ENCODE data around the gene PDK4. TPM values are rescaled to one million over a fixed set of nuclear protein-coding genes. Genes with fewer than 3 reads are reported as not detected.

The PDK4 gene
- total RNA-seq, 1 donor from 2014 or later, result 227 TPM

GRCh38 chr7:95581467-95581866 lies 14.8 kb downstream of the PDK4 start:
- no peak for TF ChIP-seq CTCF (IDR thresholded peaks at IDR 0.05)
- H3K27ac ChIP-seq, result no peak overlapping the region
- H3K9me3 ChIP-seq, result no peaks in the 10 kb centered on the region
- intact Hi-C loops (cut with DNase I), result no loop called here
- peaks cover 21 to 31% of the 10 kb centered on the region in 2 donors for H3K36me3 ChIP-seq
- H3K27me3 ChIP-seq, result no peaks in the 10 kb centered on the region
- peaks cover 0 to 9% of the 10 kb centered on the region in 2 donors for H3K4me1 ChIP-seq
- no peak for DNase-seq (ENCODE audit: low spot score in 2 of 2)
- H3K4me3 ChIP-seq, result no peak overlapping the region

GRCh38 chr7:95579318-95579717 lies 17.0 kb downstream of the PDK4 start:
- TF ChIP-seq CTCF (IDR thresholded peaks at IDR 0.05), result no peak
- peaks cover 7 to 10% of the 10 kb centered on the region in 2 donors for H3K36me3 ChIP-seq
- H3K9me3 ChIP-seq, result no peaks in the 10 kb centered on the region
- H3K27me3 ChIP-seq, result no peaks in the 10 kb centered on the region
- no peaks in the 10 kb centered on the region for H3K4me1 ChIP-seq
- no peak overlapping the region for H3K4me3 ChIP-seq
- intact Hi-C loops (cut with DNase I), result no loop called here
- DNase-seq (ENCODE audit: low spot score in 2 of 2), result no peak
- H3K27ac ChIP-seq, result no peak overlapping the region

- DNase-seq (ENCODE audit: low spot score in 2 of 2), result no peak
- H3K4me3 ChIP-seq, result no peak overlapping the region
- no peak overlapping the region for H3K27ac ChIP-seq
- intact Hi-C loops (cut with DNase I), result no loop called here
- no peak for TF ChIP-seq CTCF (IDR thresholded peaks at IDR 0.05)
- no peaks in the 10 kb centered on the region for H3K9me3 ChIP-seq
- H3K27me3 ChIP-seq, result no peaks in the 10 kb centered on the region
- H3K4me1 ChIP-seq, result no peaks in the 10 kb centered on the region
- peaks cover 0 to 2% of the 10 kb centered on the region in 2 donors for H3K36me3 ChIP-seq
Observed at GRCh38 chr7:95578299-95578855, 17.9 kb downstream of the PDK4 start.

GRCh38 chr7:95577137-95577536 lies 19.2 kb downstream of the PDK4 start:
- no peaks in the 10 kb centered on the region for H3K36me3 ChIP-seq
- H3K4me1 ChIP-seq, result no peaks in the 10 kb centered on the region
- H3K4me3 ChIP-seq, result no peak overlapping the region
- intact Hi-C loops (cut with DNase I), result no loop called here
- no peaks in the 10 kb centered on the region for H3K9me3 ChIP-seq
- no peaks in the 10 kb centered on the region for H3K27me3 ChIP-seq
- no peak for DNase-seq (ENCODE audit: low spot score in 2 of 2)
- TF ChIP-seq CTCF (IDR thresholded peaks at IDR 0.05), result no peak
- no peak overlapping the region for H3K27ac ChIP-seq

- no peak for DNase-seq (ENCODE audit: low spot score in 2 of 2)
- intact Hi-C loops (cut with DNase I), result no loop called here
- H3K27me3 ChIP-seq, result no peaks in the 10 kb centered on the region
- no peak for TF ChIP-seq CTCF (IDR thresholded peaks at IDR 0.05)
- H3K9me3 ChIP-seq, result no peaks in the 10 kb centered on the region
- H3K4me3 ChIP-seq, result no peak overlapping the region
- no peaks in the 10 kb centered on the region for H3K36me3 ChIP-seq
- no peaks in the 10 kb centered on the region for H3K4me1 ChIP-seq
- no peak overlapping the region for H3K27ac ChIP-seq
Observed at GRCh38 chr7:95569720-95570119, 26.6 kb downstream of the PDK4 start.

GRCh38 chr7:95560674-95561073 lies 35.6 kb downstream of the PDK4 start:
- H3K27ac ChIP-seq, result no peak overlapping the region

More at GRCh38 chr7:95560674-95561073, 35.6 kb downstream of the PDK4 start:
- intact Hi-C loops (cut with DNase I), result no loop called here
- no peak for DNase-seq (ENCODE audit: low spot score in 2 of 2)
- Histone ChIP-seq H3K4me1 (no peaks in the 10 kb centered on the region), H3K4me3 (no peak overlapping the region), H3K9me3 (no peaks in the 10 kb centered on the region), H3K36me3 (no peaks in the 10 kb centered on the region), H3K27me3 (no peaks in the 10 kb centered on the region)
- TF ChIP-seq CTCF (IDR thresholded peaks at IDR 0.05), result no peak

All from ascending aorta (tissue), 2 donors.